ENCODE results near the gene TSSK2. TPM values are rescaled to one million over a fixed set of nuclear protein-coding genes. Genes with fewer than 3 reads are reported as not detected.

The TSSK2 gene
- total RNA-seq, 2 experiments from 2014 or later: not detected

- intact Hi-C loops (cut with micrococcal nuclease; ENCODE audit: unreplicated experiment): no loop called here
- DNase-seq (ENCODE audit: low spot score): peak; percentile 32
- peaks cover 18% of the 10 kb centered on the region for H3K36me3 ChIP-seq (ENCODE audit: insufficient read depth, low read length)
- no peak overlapping the region for H3K4me3 ChIP-seq (ENCODE audit: low read depth, low read length, poor library complexity, severe bottlenecking)
- no peaks in the 10 kb centered on the region for H3K9me3 ChIP-seq (ENCODE audit: low read length)
- H3K4me2 ChIP-seq (ENCODE audit: low read length): no peak overlapping the region
- no peak overlapping the region for H2AFZ ChIP-seq (ENCODE audit: low read length)
- ChIA-PET CTCF (ENCODE audit: unreplicated experiment) (no interaction called here), POLR2A (interaction anchor here (0.6 kb wide), 2 partner anchors 33 to 39 kb away, joined by 3 to 4 read pairs; no protein-coding TSS in a partner anchor)
- H3K27ac ChIP-seq (ENCODE audit: low read depth, low read length, poor library complexity, severe bottlenecking): no peak overlapping the region
- TF ChIP-seq CTCF (conservative IDR thresholded peaks at IDR 0.05; ENCODE audit: low read length): no peak
- no peak for TF ChIP-seq EZH2phosphoT487 (IDR thresholded peaks at IDR 0.05; ENCODE audit: borderline replicate concordance, low read depth, low read length)
- peaks cover 10% of the 10 kb centered on the region for H3K4me1 ChIP-seq (ENCODE audit: insufficient read depth, low read length, poor library complexity, severe bottlenecking)
- no peaks in the 10 kb centered on the region for H3K9me2 ChIP-seq (ENCODE audit: insufficient read depth, low read length)
- BruUV-seq (replicated peaks): no TSS peak
- H4K20me1 ChIP-seq (ENCODE audit: insufficient read depth, low read length): no peaks in the 10 kb centered on the region
- H3K79me2 ChIP-seq (ENCODE audit: insufficient read depth, low read depth, low read length): no peaks in the 10 kb centered on the region
These were observed 2.0 kb upstream of the TSSK2 start for GRCh38 chr22:19128946-19129727.

- H3K9me3 ChIP-seq (ENCODE audit: low read length): no peaks in the 10 kb centered on the region
- CTCF ChIA-PET (ENCODE audit: unreplicated experiment): no interaction called here
- intact Hi-C loops (cut with micrococcal nuclease; ENCODE audit: unreplicated experiment): no loop called here
These were observed 1.2 kb upstream of the TSSK2 start for GRCh38 chr22:19129871-19130270.

More at GRCh38 chr22:19129871-19130270, 1.2 kb upstream of the TSSK2 start:
- no peak for TF ChIP-seq EZH2phosphoT487 (IDR thresholded peaks at IDR 0.05; ENCODE audit: borderline replicate concordance, low read depth, low read length)
- no peak for TF ChIP-seq CTCF (conservative IDR thresholded peaks at IDR 0.05; ENCODE audit: low read length)
- H3K36me3 ChIP-seq (ENCODE audit: insufficient read depth, low read length): peaks cover 24% of the 10 kb centered on the region
- no peaks in the 10 kb centered on the region for H4K20me1 ChIP-seq (ENCODE audit: insufficient read depth, low read length)
- H2AFZ ChIP-seq (ENCODE audit: low read length): no peak overlapping the region
- H3K27ac ChIP-seq (ENCODE audit: low read depth, low read length, poor library complexity, severe bottlenecking): no peak overlapping the region
- no peak for DNase-seq (ENCODE audit: low spot score)
- H3K4me3 ChIP-seq (ENCODE audit: low read depth, low read length, poor library complexity, severe bottlenecking): no peak overlapping the region
- H3K4me1 ChIP-seq (ENCODE audit: insufficient read depth, low read length, poor library complexity, severe bottlenecking): peaks cover 10% of the 10 kb centered on the region
- H3K4me2 ChIP-seq (ENCODE audit: low read length): no peak overlapping the region
- no peaks in the 10 kb centered on the region for H3K9me2 ChIP-seq (ENCODE audit: insufficient read depth, low read length)
- POLR2A ChIA-PET: interaction anchor here (0.6 to 0.7 kb wide), 3 partner anchors 40 to 1534 kb away, joined by 3 to 4 read pairs (median 3); no protein-coding TSS in a partner anchor
- no peaks in the 10 kb centered on the region for H3K79me2 ChIP-seq (ENCODE audit: insufficient read depth, low read depth, low read length)
- no TSS peak for BruUV-seq (replicated peaks)
